SH-SY5Y (cell line): Measurements from ENCODE around the gene S100A1.

Experiments
- GATA2 ChIP-seq: IDR thresholded peaks from 2 replicates; pipeline ENCODE4 v1.6.1; 2011; ENCODE audit warnings: mild to moderate bottlenecking, low read depth, low read length
- GATA3 ChIP-seq: IDR thresholded peaks from 2 replicates; pipeline ENCODE4 v1.6.1; 2011; ENCODE audit warnings: low read depth, mild to moderate bottlenecking, low read length, moderate library complexity

DNA sequence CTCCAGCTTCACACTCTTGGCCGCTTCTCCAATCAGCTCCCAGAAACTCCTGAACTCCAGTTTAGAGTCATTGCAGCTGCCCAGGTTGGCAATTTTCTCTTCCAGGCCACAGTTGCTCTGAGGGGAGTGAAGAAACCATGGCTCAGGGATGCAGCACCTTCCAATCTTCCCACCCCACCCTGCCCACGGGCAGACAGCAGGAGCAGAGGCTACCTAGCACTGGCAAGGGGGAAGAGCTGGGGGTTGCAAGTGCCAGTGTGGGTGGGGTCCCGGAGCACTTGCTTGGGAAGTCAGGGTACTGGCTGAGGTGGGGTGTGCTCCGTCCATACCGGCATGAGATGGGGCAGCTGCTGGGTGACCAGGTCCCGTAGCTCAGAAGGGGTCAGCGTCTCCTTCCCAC lies 13.3 kb upstream of the S100A1 start:
- TF ChIP-seq GATA2 (no peak), GATA3 (no peak)
